ENCODE measurements around the gene CYFIP1.

The CYFIP1 gene

GRCh38 chr15:22954326-22954725 lies 25.8 kb downstream of the CYFIP1 start:
- no peak for TF ChIP-seq CTCF (IDR thresholded peaks at IDR 0.05; ENCODE audit: low read depth, low read length)
- no peak overlapping the region for H3K4me3 ChIP-seq (ENCODE audit: low read depth, low read length)

GRCh38 chr15:22952796-22953579 lies 27.2 kb downstream of the CYFIP1 start:
- no peak overlapping the region for H3K4me3 ChIP-seq (ENCODE audit: low read depth, low read length)
- TF ChIP-seq CTCF (IDR thresholded peaks at IDR 0.05; ENCODE audit: low read depth, low read length) = no peak

GRCh38 chr15:22951381-22952280 lies 28.5 kb downstream of the CYFIP1 start:
- H3K4me3 ChIP-seq (ENCODE audit: low read depth, low read length) = no peak overlapping the region
- TF ChIP-seq CTCF (IDR thresholded peaks at IDR 0.05; ENCODE audit: low read depth, low read length) = no peak

- no peak overlapping the region for H3K4me3 ChIP-seq (ENCODE audit: low read depth, low read length)
- no peak for TF ChIP-seq CTCF (IDR thresholded peaks at IDR 0.05; ENCODE audit: low read depth, low read length)
These were observed 29.2 kb downstream of the CYFIP1 start for GRCh38 chr15:22951031-22951380.

- no peak for TF ChIP-seq CTCF (IDR thresholded peaks at IDR 0.05; ENCODE audit: low read depth, low read length)
- no peak overlapping the region for H3K4me3 ChIP-seq (ENCODE audit: low read depth, low read length)
These were observed 29.7 kb downstream of the CYFIP1 start for GRCh38 chr15:22950256-22950990.

GRCh38 chr15:22949074-22949547 lies 31.1 kb downstream of the CYFIP1 start:
- H3K4me3 ChIP-seq (ENCODE audit: low read depth, low read length) = no peak overlapping the region
- no peak for TF ChIP-seq CTCF (IDR thresholded peaks at IDR 0.05; ENCODE audit: low read depth, low read length)
